T-cell (primary cell): ENCODE measurements around the gene OGFOD1. TPM values are rescaled to one million over a fixed set of nuclear protein-coding genes. Genes with fewer than 3 reads are reported as not detected.

ENCODE experiments used
- ATAC-seq, 4 experiments: fragments of 200-7000 bp in 3 of 4; fragments of 150-1000 bp in 1 of 4; cut with Tn5 transposase; replicated peaks in 1 of 4; 1 replicate in 3 of 4; 2 replicates in 1 of 4; pipeline ENCODE4 v1.10.0; 2021; ENCODE audit warnings: moderate library complexity in 3 of 4, mild to moderate bottlenecking in 2 of 4, moderate number of reproducible peaks in 1 of 4
- CTCF ChIA-PET, 2 donors: fragments of 300-600 bp; sonication (Branson Sonifier 250); formaldehyde crosslinking; loops; one replicate each; lab custom pipeline; 2022; ENCODE audit warnings: antibody characterized with exemption in 2 of 2; lab: Charles Lee
- POLR2A ChIA-PET, 2 donors: fragments of 300-600 bp; sonication (Branson Sonifier 250); formaldehyde crosslinking; loops; one replicate each; lab custom pipeline; 2022; ENCODE audit warnings: antibody characterized with exemption in 2 of 2; lab: Charles Lee
- DNase-seq, 35 experiments: peaks; one replicate each; pipeline versions ENCODE4 v3.0.0 to v3.0.0-alpha.2; 2013 to 2023
- H3K27ac ChIP-seq: one replicate; pipeline ENCODE4 v1.5.1; 2013; ENCODE audit warnings: low read length
- H3K27me3 ChIP-seq, 2 experiments: replicated peaks in 1 of 2; 1 replicate in 1 of 2; 2 replicates in 1 of 2; pipeline versions ENCODE4 v1.6.1 to v1.7.0; 2013; ENCODE audit warnings: low read length in 1 of 2, mixed read lengths in 1 of 2; ENCODE audit not compliant: control insufficient read depth in 2 of 2, insufficient read depth in 2 of 2; ENCODE audit errors: extremely low read depth in 1 of 2
- H3K36me3 ChIP-seq, 2 donors: 1 replicate in 1 of 2; 2 replicates in 1 of 2; pipeline versions ENCODE4 v1.6.1 to v1.7.0; 2013; ENCODE audit warnings: low read length in 1 of 2; ENCODE audit not compliant: control insufficient read depth in 2 of 2, insufficient read depth in 1 of 2; ENCODE audit errors: extremely low read depth in 1 of 2
- H3K4me1 ChIP-seq, 2 experiments: 1 replicate in 1 of 2; 2 replicates in 1 of 2; pipeline versions ENCODE4 v1.6.1 to v1.7.0; 2013; ENCODE audit warnings: low read length in 2 of 2, mixed read lengths in 1 of 2; ENCODE audit not compliant: insufficient read depth in 2 of 2, control insufficient read depth in 1 of 2; ENCODE audit errors: extremely low read depth in 1 of 2
- H3K4me3 ChIP-seq, 2 donors: 1 replicate in 1 of 2; 2 replicates in 1 of 2; pipeline versions ENCODE4 v1.5.1 to v1.7.0; 2013; ENCODE audit warnings: mild to moderate bottlenecking in 2 of 2, low read length in 1 of 2, moderate library complexity in 1 of 2; ENCODE audit not compliant: control insufficient read depth in 1 of 2; ENCODE audit errors: extremely low read depth in 1 of 2
- H3K9me3 ChIP-seq: 2 replicates; pipeline ENCODE4 v1.7.0; 2013
- H3K27ac Mint-ChIP-seq, 2 donors: one replicate each; pipeline ENCODE4 v1.8.0; 2020 to 2021; ENCODE audit warnings: mild to moderate bottlenecking in 2 of 2, mixed read lengths in 2 of 2
- H3K27me3 Mint-ChIP-seq, 2 donors: one replicate each; pipeline ENCODE4 v1.8.0; 2021 to 2022; ENCODE audit warnings: mixed read lengths in 2 of 2
- H3K36me3 Mint-ChIP-seq: one replicate; pipeline ENCODE4 v1.8.0; 2021; ENCODE audit warnings: mixed read lengths
- H3K4me1 Mint-ChIP-seq, 3 donors: one replicate each; pipeline ENCODE4 v1.8.0; 2020 to 2022; ENCODE audit warnings: mixed read lengths in 3 of 3, mild to moderate bottlenecking in 1 of 3
- H3K4me3 Mint-ChIP-seq, 3 donors: one replicate each; pipeline ENCODE4 v1.8.0; 2020 to 2022; ENCODE audit warnings: mild to moderate bottlenecking in 3 of 3, mixed read lengths in 3 of 3, moderate library complexity in 3 of 3
- H3K9me3 Mint-ChIP-seq, 3 donors: one replicate each; pipeline ENCODE4 v1.8.0; 2020 to 2022; ENCODE audit warnings: mixed read lengths in 3 of 3
- WGBS: methylation state at CpG from one replicate; pipeline ENCODE4 v1.1.5; 2013; ENCODE audit warnings: missing lambda C conversion rate; ENCODE audit not compliant: insufficient coverage; 5-methylcytosine and 5-hydroxymethylcytosine counted together
- total RNA-seq, 35 experiments: library from RNA in 6 of 35; stranded (reverse) in 6 of 35; fragments of 120-200 nt in 1 of 35; gene quantifications; one replicate each; pipeline versions ENCODE4 v1.2.1 to v1.2.4 and lab custom pipeline; 2013 to 2026

Gene OGFOD1
- total RNA-seq, 5 donors from 2014 or later (not counting 1 experiment from before 2014, with no cell fraction given), result 18.1 to 49.9 (median 47.5) TPM

- Mint-ChIP-seq H3K27ac (no peak overlapping the region), H3K4me1 (peaks cover 49 to 50% (median 49%) of the 10 kb centered on the region in 3 donors), H3K9me3 (no peaks in the 10 kb centered on the region), H3K36me3 (peaks cover 5% of the 10 kb centered on the region), H3K27me3 (no peaks in the 10 kb centered on the region), H3K4me3 (no peak overlapping the region)
- Histone ChIP-seq H3K27me3 (no peaks in the 10 kb centered on the region), H3K4me3 (no peak overlapping the region), H3K36me3 (no peaks in the 10 kb centered on the region), H3K4me1 (peaks cover 7 to 15% of the 10 kb centered on the region in 2 experiments), H3K27ac (no peak overlapping the region), H3K9me3 (no peaks in the 10 kb centered on the region)
- ChIA-PET POLR2A (interaction anchor here (0.6 to 0.7 kb wide), 4 partner anchors 13 to 1486 kb away, joined by 3 to 4 read pairs (median 3); no protein-coding TSS in a partner anchor), CTCF (interaction anchor here in 1 of 2 donors (0.7 kb wide), 1 partner anchor 1327 kb away, joined by 8 read pairs; no protein-coding TSS in a partner anchor)
- DNase-seq (no peak), ATAC-seq (no peak)
These were observed 30.7 kb upstream of the OGFOD1 start for GRCh38 chr16:56420613-56421012.

- Histone ChIP-seq H3K9me3 (no peaks in the 10 kb centered on the region), H3K27ac (no peak overlapping the region), H3K36me3 (no peaks in the 10 kb centered on the region), H3K27me3 (no peaks in the 10 kb centered on the region), H3K4me3 (no peak overlapping the region), H3K4me1 (peaks cover 7 to 18% of the 10 kb centered on the region in 2 experiments)
- Mint-ChIP-seq H3K27ac (no peak overlapping the region), H3K36me3 (peaks cover 2% of the 10 kb centered on the region), H3K27me3 (no peaks in the 10 kb centered on the region), H3K9me3 (no peaks in the 10 kb centered on the region), H3K4me1 (peaks cover 48 to 50% (median 49%) of the 10 kb centered on the region in 3 donors), H3K4me3 (peak overlapping the region in 1 of 3 donors; percentile 8)
- ATAC-seq (no peak), DNase-seq (no peak)
- ChIA-PET CTCF (no interaction called here), POLR2A (no interaction called here)
- no CpG with 5 or more reads among the region's 2 CpGs for WGBS
These were observed 30.0 kb upstream of the OGFOD1 start for GRCh38 chr16:56421313-56421712.

DNA sequence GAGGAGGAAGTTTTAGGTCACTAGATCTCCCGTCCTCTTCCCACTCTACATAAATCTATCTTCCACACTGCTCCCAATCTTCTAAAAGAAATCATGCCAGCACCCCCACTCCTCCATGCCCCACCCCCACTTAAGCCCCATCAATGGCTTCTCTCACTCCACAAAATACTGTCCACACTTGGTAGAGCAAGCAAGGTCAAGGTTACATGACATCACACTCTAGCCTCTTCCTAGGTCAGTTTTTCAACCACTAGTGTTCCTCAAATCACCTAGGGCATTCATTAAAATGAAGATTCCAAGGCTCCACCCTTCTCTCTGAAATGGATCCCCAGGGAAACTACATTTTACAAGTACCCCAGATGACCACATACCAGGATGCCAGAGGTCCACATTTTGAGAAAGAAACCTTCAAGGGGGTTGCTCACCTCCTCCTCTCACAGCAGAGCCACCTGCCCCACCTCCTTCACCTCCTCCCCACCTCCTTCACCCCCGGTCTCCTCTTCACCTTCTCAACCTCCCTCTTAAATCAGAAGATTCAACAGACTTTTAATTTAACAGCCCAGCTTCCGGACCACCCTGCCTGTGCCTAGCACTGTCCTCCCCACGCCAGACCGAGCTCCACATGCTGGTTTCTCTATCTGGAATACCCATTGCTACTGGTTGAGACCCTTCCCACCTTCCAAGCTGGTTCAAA is 29.2 kb upstream of the OGFOD1 start:
- peak overlapping the region in 1 of 3 donors; percentile 8 for H3K4me3 Mint-ChIP-seq
- Histone ChIP-seq H3K9me3 (no peaks in the 10 kb centered on the region), H3K27ac (no peak overlapping the region), H3K36me3 (no peaks in the 10 kb centered on the region), H3K27me3 (no peaks in the 10 kb centered on the region), H3K4me3 (no peak overlapping the region), H3K4me1 (peaks cover 7 to 18% of the 10 kb centered on the region in 2 experiments)
- H3K9me3 Mint-ChIP-seq, result no peaks in the 10 kb centered on the region
- CTCF ChIA-PET, result no interaction called here
- H3K27me3 Mint-ChIP-seq, result no peaks in the 10 kb centered on the region
- POLR2A ChIA-PET, result no interaction called here
- H3K36me3 Mint-ChIP-seq, result peaks cover 2% of the 10 kb centered on the region
- WGBS, result 91% methylated on average over 5 of the region's 5 CpGs
- ATAC-seq, result no peak
- DNase-seq, result no peak
- H3K27ac Mint-ChIP-seq, result peak overlapping the region; percentile 12 to 61
- peaks cover 46 to 50% (median 48%) of the 10 kb centered on the region in 3 donors for H3K4me1 Mint-ChIP-seq

- CTCF ChIA-PET, result no interaction called here
- no peaks in the 10 kb centered on the region for H3K27me3 Mint-ChIP-seq
- WGBS, result no CpG with 5 or more reads among the region's 4 CpGs
- no peak for ATAC-seq
- peaks cover 46 to 48% (median 48%) of the 10 kb centered on the region in 3 donors for H3K4me1 Mint-ChIP-seq
- peaks cover 2% of the 10 kb centered on the region for H3K36me3 Mint-ChIP-seq
- peak overlapping the region in 1 of 2 donors; percentile 4 for H3K27ac Mint-ChIP-seq
- Histone ChIP-seq H3K4me1 (peaks cover 7 to 18% of the 10 kb centered on the region in 2 experiments), H3K4me3 (no peak overlapping the region), H3K27ac (no peak overlapping the region), H3K27me3 (no peaks in the 10 kb centered on the region), H3K9me3 (no peaks in the 10 kb centered on the region), H3K36me3 (no peaks in the 10 kb centered on the region)
- POLR2A ChIA-PET, result interaction anchor here in 1 of 2 donors (0.8 kb wide), 1 partner anchor 15 kb away, joined by 4 read pairs; no protein-coding TSS in a partner anchor
- no peak for DNase-seq
- peak overlapping the region; percentile 55 to 99 (median 59) for H3K4me3 Mint-ChIP-seq
- no peaks in the 10 kb centered on the region for H3K9me3 Mint-ChIP-seq
These were observed 28.4 kb upstream of the OGFOD1 start for GRCh38 chr16:56422896-56423441.

DNA sequence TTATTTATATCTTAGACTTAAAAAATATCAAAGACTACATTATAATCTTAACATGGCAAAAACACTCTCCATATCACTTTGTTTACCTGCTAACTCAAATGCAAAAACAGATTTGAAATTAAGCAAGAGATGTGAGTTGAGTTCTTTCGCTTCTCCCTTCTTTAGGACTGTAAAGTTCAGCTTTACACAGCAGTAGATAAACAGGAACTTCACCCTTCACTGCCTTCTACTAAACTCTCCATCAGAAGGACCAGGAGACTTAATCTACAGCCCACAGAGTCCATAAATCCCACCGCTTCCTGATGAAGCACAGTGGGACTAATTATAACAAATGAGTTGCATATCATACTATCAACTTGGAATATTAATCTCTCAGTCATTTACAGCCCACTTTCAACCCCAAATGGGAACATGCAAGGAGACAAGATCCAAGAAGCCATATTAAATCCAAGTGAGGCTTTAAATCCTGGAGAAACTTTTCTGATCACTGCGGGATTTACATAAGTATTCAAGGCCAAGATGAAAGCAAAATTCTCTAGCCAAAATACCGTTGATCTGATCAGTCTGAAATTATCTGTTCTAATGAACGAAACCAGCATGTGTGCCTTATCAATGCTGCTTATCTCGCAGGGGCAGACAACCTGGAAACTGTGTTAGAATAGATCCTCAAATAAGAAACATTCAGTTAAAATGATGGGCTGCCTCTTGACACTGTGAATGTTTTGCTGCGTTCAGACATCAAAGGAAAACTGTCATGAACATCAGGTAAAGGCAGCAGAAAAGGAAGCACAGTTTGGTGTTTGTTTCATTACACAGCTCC is 27.6 kb upstream of the OGFOD1 start:
- CTCF ChIA-PET, result no interaction called here
- H3K9me3 ChIP-seq, result no peaks in the 10 kb centered on the region
- Mint-ChIP-seq H3K36me3 (no peaks in the 10 kb centered on the region), H3K9me3 (no peaks in the 10 kb centered on the region), H3K4me1 (peaks cover 43 to 48% (median 46%) of the 10 kb centered on the region in 3 donors), H3K27me3 (no peaks in the 10 kb centered on the region), H3K27ac (peak overlapping the region; percentile 80 to 91), H3K4me3 (peak overlapping the region; percentile 90 to 99 (median 98))
- DNase-seq (peak in 3 of 35 experiments; percentile 5 to 46 (median 7)), ATAC-seq (peak in 1 of 4 experiments; percentile 10)
- no peaks in the 10 kb centered on the region for H3K36me3 ChIP-seq
- 28% methylated on average over 5 of the region's 7 CpGs for WGBS
- H3K4me1 ChIP-seq, result peaks cover 7 to 18% of the 10 kb centered on the region in 2 experiments
- no peak overlapping the region for H3K27ac ChIP-seq
- H3K27me3 ChIP-seq, result no peaks in the 10 kb centered on the region
- POLR2A ChIA-PET, result interaction anchor here in 1 of 2 donors (0.8 kb wide), 1 partner anchor 16 kb away, joined by 4 read pairs; no protein-coding TSS in a partner anchor
- H3K4me3 ChIP-seq, result peak overlapping the region; percentile 50 to 74

GRCh38 chr16:56424404-56424764 is 27.0 kb upstream of the OGFOD1 start:
- Mint-ChIP-seq H3K9me3 (no peaks in the 10 kb centered on the region), H3K27ac (peak overlapping the region; percentile 80 to 91), H3K36me3 (no peaks in the 10 kb centered on the region), H3K4me3 (peak overlapping the region; percentile 90 to 99 (median 98)), H3K27me3 (no peaks in the 10 kb centered on the region), H3K4me1 (peaks cover 43 to 48% (median 46%) of the 10 kb centered on the region in 3 donors)
- no peaks in the 10 kb centered on the region for H3K9me3 ChIP-seq
- H3K4me3 ChIP-seq, result peak overlapping the region; percentile 50 to 74
- CTCF ChIA-PET, result no interaction called here
- H3K4me1 ChIP-seq, result peaks cover 7 to 18% of the 10 kb centered on the region in 2 experiments
- no peaks in the 10 kb centered on the region for H3K27me3 ChIP-seq
- H3K27ac ChIP-seq, result no peak overlapping the region
- DNase-seq, result peak in 2 of 35 experiments; percentile 3 to 15
- POLR2A ChIA-PET, result no interaction called here
- 13% methylated on average over 15 of the region's 16 CpGs for WGBS
- no peak for ATAC-seq
- H3K36me3 ChIP-seq, result no peaks in the 10 kb centered on the region
